HepG2 (cell line): ENCODE data around the gene CYP2C19. TPM values are rescaled to one million over a fixed set of nuclear protein-coding genes. Genes with fewer than 3 reads are reported as not detected.

ENCODE experiments used
- ATAC-seq: fragments of 200-7000 bp; cut with Tn5 transposase; 3 replicates; pipeline ENCODE4 v1.9.1; 2020; ENCODE audit warnings: mild to moderate bottlenecking, moderate library complexity
- BruUV-seq: library from RNA; stranded (reverse); fragments of 400-500 nt; replicated peaks from 2 replicates; lab custom pipeline; 2021; lab: Mats Ljungman, UMichigan
- CTCF ChIA-PET: fragments of 300-600 bp; formaldehyde crosslinking; extraction: SDS; loops from one replicate; lab custom pipeline; 2021; ENCODE audit warnings: low total read pairs, inconsistent platforms, low intra/inter-chr PET ratio; lab: Yijun Ruan, JAX
- POLR2A ChIA-PET: fragments of 350-600 bp; sonication (Branson Sonifier 250); formaldehyde crosslinking; loops from one replicate; lab custom pipeline; 2020; ENCODE audit warnings: antibody characterized with exemption, inconsistent platforms; lab: Yijun Ruan, JAX
- DNase-seq: peaks from one replicate; pipeline ENCODE4 v3.0.0-alpha.2; 2015; ENCODE audit warnings: low spot score
- FAIRE-seq: peaks from 3 replicates; lab custom pipeline; 2011; peaks lifted over from hg19 to GRCh38; lab: Jason Lieb, UNC
- H2AFZ ChIP-seq: one replicate; pipeline ENCODE4 v1.6.1; 2011; ENCODE audit warnings: low read length, inconsistent platforms
- H3K27ac ChIP-seq: fragments of 300-600 bp; 3 replicates; pipeline ENCODE4 v1.8.0; 2011; ENCODE audit warnings: mixed run types, mild to moderate bottlenecking, mixed read lengths, low read length, inconsistent platforms; ENCODE audit not compliant: insufficient read depth; ENCODE audit errors: extremely low read length
- H3K27me3 ChIP-seq, 2 experiments: fragments of 200-600 bp in 1 of 2; 2 replicates in 1 of 2; 3 replicates in 1 of 2; pipeline versions ENCODE4 v1.6.0 to v1.8.0; 2011; ENCODE audit warnings: low read length in 2 of 2, mild to moderate bottlenecking in 2 of 2, moderate library complexity in 2 of 2, inconsistent platforms in 1 of 2; ENCODE audit not compliant: insufficient read depth in 2 of 2, control insufficient read depth in 1 of 2
- H3K36me3 ChIP-seq, 2 experiments: fragments of 200-600 bp in 1 of 2; replicated peaks in 1 of 2; 2 replicates in 1 of 2; 3 replicates in 1 of 2; pipeline versions ENCODE4 v1.5.1 to v1.8.0; 2011; ENCODE audit warnings: low read length in 2 of 2, inconsistent platforms in 1 of 2; ENCODE audit not compliant: insufficient read depth in 2 of 2, control insufficient read depth in 1 of 2
- H3K4me1 ChIP-seq: 2 replicates; pipeline ENCODE4 v1.5.1; 2012; ENCODE audit warnings: low read length, inconsistent platforms; ENCODE audit not compliant: insufficient read depth
- H3K4me2 ChIP-seq: 2 replicates; pipeline ENCODE4 v1.6.0; 2011; ENCODE audit warnings: low read depth, low read length, inconsistent platforms
- H3K4me3 ChIP-seq, 3 experiments: fragments of 200-600 bp in 1 of 3; sonication (generic), shearing (Covaris generic) in 1 of 3; replicated peaks in 1 of 3; 2 replicates each; pipeline ENCODE4 v1.5.1; 2011 to 2016; ENCODE audit warnings: low read length in 3 of 3, inconsistent platforms in 2 of 3, low read depth in 2 of 3, mild to moderate bottlenecking in 2 of 3, control low read depth in 1 of 3, mixed read lengths in 1 of 3; ENCODE audit not compliant: insufficient read depth in 1 of 3
- H3K79me2 ChIP-seq: one replicate; pipeline ENCODE4 v1.6.1; 2011; ENCODE audit warnings: low read length, inconsistent platforms; ENCODE audit not compliant: insufficient read depth
- H3K9ac ChIP-seq: 2 replicates; pipeline ENCODE4 v1.6.0; 2011; ENCODE audit warnings: mild to moderate bottlenecking, low read depth, low read length, inconsistent platforms; ENCODE audit not compliant: insufficient read depth
- H3K9me3 ChIP-seq: 2 replicates; pipeline ENCODE4 v1.5.1; 2012; ENCODE audit warnings: mild to moderate bottlenecking, low read length
- H4K20me1 ChIP-seq: 2 replicates; pipeline ENCODE4 v1.6.0; 2011; ENCODE audit warnings: inconsistent platforms, mild to moderate bottlenecking, low read length, moderate library complexity; ENCODE audit not compliant: insufficient read depth
- ATF6 ChIP-seq: sonication (generic); formaldehyde crosslinking; conservative IDR thresholded peaks from 2 replicates; pipeline ENCODE4 v1.4.0; 2020; ENCODE audit warnings: missing genetic modification reagents
- CHD2 ChIP-seq: IDR thresholded peaks from 2 replicates; pipeline ENCODE4 v1.6.1; 2011; ENCODE audit warnings: low read depth, low read length, improper control_type of control experiment
- DNMT1 ChIP-seq: sonication (generic); formaldehyde crosslinking; IDR thresholded peaks from 2 replicates; pipeline ENCODE4 v1.5.1; 2020; ENCODE audit warnings: mild to moderate bottlenecking, missing genetic modification reagents
- MIER2 ChIP-seq: IDR thresholded peaks from 2 replicates; pipeline ENCODE4 v1.6.1; 2016; ENCODE audit warnings: missing biosample characterization, missing genetic modification reagents
- MTA3 ChIP-seq: sonication (generic); formaldehyde crosslinking; IDR thresholded peaks from 2 replicates; pipeline ENCODE4 v1.4.0; 2020; ENCODE audit warnings: missing genetic modification reagents
- MXD3 ChIP-seq: IDR thresholded peaks from 2 replicates; pipeline ENCODE4 v1.6.1; 2016; ENCODE audit warnings: mild to moderate bottlenecking, missing biosample characterization, missing genetic modification reagents
- NFKBIZ ChIP-seq: IDR thresholded peaks from 2 replicates; pipeline ENCODE4 v1.6.1; 2018; ENCODE audit warnings: missing genetic modification reagents, missing compliant biosample characterization
- NR1H2 ChIP-seq: sonication (generic); formaldehyde crosslinking; IDR thresholded peaks from 2 replicates; pipeline ENCODE4 v1.8.1; 2022; ENCODE audit warnings: low read depth, missing genetic modification reagents, borderline replicate concordance
- SIN3B ChIP-seq: fragments of 150-350 bp; IDR thresholded peaks from 2 replicates; pipeline ENCODE4 v1.6.1; 2014; ENCODE audit warnings: low read length
- TFDP2 ChIP-seq: sonication (generic); formaldehyde crosslinking; IDR thresholded peaks from 2 replicates; pipeline ENCODE4 v1.4.0; 2020; ENCODE audit warnings: missing genetic modification reagents
- ZFP41 ChIP-seq: sonication (generic); formaldehyde crosslinking; IDR thresholded peaks from 2 replicates; pipeline ENCODE4 v1.4.0; 2020; ENCODE audit warnings: mild to moderate bottlenecking, missing genetic modification reagents, borderline replicate concordance
- ZFP62 ChIP-seq: sonication (generic); formaldehyde crosslinking; IDR thresholded peaks from 2 replicates; pipeline ENCODE4 v1.4.0; 2020; ENCODE audit warnings: missing genetic modification reagents
- ZKSCAN1 ChIP-seq: fragments of 150-350 bp; IDR thresholded peaks from 2 replicates; pipeline ENCODE4 v1.6.1; 2014; ENCODE audit warnings: low read length
- ZMYM3 ChIP-seq: sonication (generic); formaldehyde crosslinking; IDR thresholded peaks from 2 replicates; pipeline ENCODE4 v1.5.1; 2020; ENCODE audit warnings: mild to moderate bottlenecking, missing genetic modification reagents
- ZNF124 ChIP-seq: sonication (generic); formaldehyde crosslinking; IDR thresholded peaks from 2 replicates; pipeline ENCODE4 v1.4.0; 2020; ENCODE audit warnings: missing genetic modification reagents
- ZNF562 ChIP-seq: sonication (generic); formaldehyde crosslinking; IDR thresholded peaks from 2 replicates; pipeline ENCODE4 v1.8.0; 2022; ENCODE audit warnings: missing genetic modification reagents, borderline replicate concordance
- ZNF713 ChIP-seq: sonication (generic); formaldehyde crosslinking; IDR thresholded peaks from 2 replicates; pipeline ENCODE4 v1.4.0; 2020; ENCODE audit warnings: mild to moderate bottlenecking, missing genetic modification reagents
- ZNF770 ChIP-seq: sonication (generic); formaldehyde crosslinking; IDR thresholded peaks from 2 replicates; pipeline ENCODE4 v1.5.0; 2020; ENCODE audit warnings: mild to moderate bottlenecking, missing genetic modification reagents
- ZNF773 ChIP-seq: sonication (generic); formaldehyde crosslinking; IDR thresholded peaks from 2 replicates; pipeline ENCODE4 v1.4.0; 2020; ENCODE audit warnings: missing genetic modification reagents, borderline replicate concordance
- WGBS: methylation state at CpG from one replicate; pipeline ENCODE4 v1.1.6; 2017; ENCODE audit warnings: low lambda C conversion rate; 5-methylcytosine and 5-hydroxymethylcytosine counted together
- in situ Hi-C: cut with HindIII; loops from 2 replicates; pipeline ENCODE4 v1.10.0; 2017; ENCODE audit warnings: low pct_unique_long_range_greater_than_20kb; ENCODE audit not compliant: extremely low pct_ligation_motif_present
- intact Hi-C: fragments of 100-400 bp; cut with micrococcal nuclease; formaldehyde crosslinking; loops from one replicate; pipeline ENCODE4 v1.10.0; 2022; ENCODE audit not compliant: unreplicated experiment
- polyA plus RNA-seq, 8 experiments: library from polyadenylated mRNA; depleted of rRNA in 3 of 8; stranded (reverse) in 7 of 8; unstranded in 1 of 8; fragments of >200 nt; fragmentation: Illumina TruSeq in 4 of 8; extraction: Trizol in 4 of 8; gene quantifications; 2 replicates each; pipeline versions ENCODE4 v1.2.1 to v1.2.3, GENCODE V29; 2011 to 2016; ENCODE audit warnings: low read depth in 4 of 8, missing spikeins in 1 of 8, mixed read lengths in 1 of 8; ENCODE audit not compliant: insufficient read depth in 1 of 8
- total RNA-seq, 5 experiments: library from RNA; depleted of rRNA; stranded (reverse); fragments of >200 nt; fragmentation: Illumina TruSeq; extraction: Trizol; gene quantifications; 2 replicates each; pipeline ENCODE4 v1.2.3, GENCODE V29; 2016; ENCODE audit warnings: low read depth in 1 of 5

The CYP2C19 gene
- total and polyA plus RNA-seq, 2 of the 13 experiments (the other 11 are each of a cell fraction or from before 2014, with no cell fraction given) = not detected

GRCh38 chr10:94738588-94738987 lies 23.9 kb upstream of the CYP2C19 start:
- H3K4me2 ChIP-seq = no peak overlapping the region
- DNase-seq (no peak), FAIRE-seq (no peak)
- 0% methylated on average over 2 of the region's 2 CpGs for WGBS
- H2AFZ ChIP-seq = no peak overlapping the region
- H3K9me3 ChIP-seq = peaks cover 5% of the 10 kb centered on the region; the same call in 1 of the 2 replicates
- no peak for TF ChIP-seq ZMYM3
- TF ChIP-seq SIN3B = no peak
- no peak for TF ChIP-seq ZNF773 (CRISPR knock-in tag)
- TF ChIP-seq ZNF562 (CRISPR knock-in tag) = no peak
- TF ChIP-seq ZNF770 (CRISPR knock-in tag) = no peak
- no peak for TF ChIP-seq NR1H2 (CRISPR knock-in tag)
- no peak for TF ChIP-seq MTA3 (CRISPR knock-in tag)
- TF ChIP-seq NFKBIZ = no peak
- TF ChIP-seq CHD2 = no peak
- no peak for TF ChIP-seq ZFP41 (CRISPR knock-in tag)
- TF ChIP-seq MXD3 (CRISPR knock-in tag) = no peak
- TF ChIP-seq TFDP2 (CRISPR knock-in tag) = no peak
- TF ChIP-seq ATF6 (CRISPR knock-in tag) = no peak
- no peak for TF ChIP-seq ZNF124 (CRISPR knock-in tag)
- no peak for TF ChIP-seq DNMT1 (CRISPR knock-in tag)
- TF ChIP-seq MIER2 (CRISPR knock-in tag) = no peak
- no peak for TF ChIP-seq ZKSCAN1
- no peak for TF ChIP-seq ZNF713 (CRISPR knock-in tag)
- no peak for TF ChIP-seq ZFP62
- TF ChIP-seq, all 625 proteins: peak for 0
- no peaks in the 10 kb centered on the region for H3K27me3 ChIP-seq
- in situ Hi-C loops = no loop called here
- ChIA-PET POLR2A (no interaction called here), CTCF (no interaction called here)
- H3K9ac ChIP-seq = no peak overlapping the region
- H3K27ac ChIP-seq = no peak overlapping the region
- BruUV-seq = no TSS peak
- H3K79me2 ChIP-seq = no peaks in the 10 kb centered on the region
- intact Hi-C loops = no loop called here
- no peaks in the 10 kb centered on the region for H3K36me3 ChIP-seq
- no peaks in the 10 kb centered on the region for H4K20me1 ChIP-seq
- H3K4me1 ChIP-seq = no peaks in the 10 kb centered on the region
- no peak overlapping the region for H3K4me3 ChIP-seq
- no peak for ATAC-seq
